GM19023 (cell line): ENCODE measurements around the gene CLMP.
A peak's percentile ranks its signal among the peaks of the same experiment; 100 is the strongest.
"Not testable (repeated sequence)": the region's sequence is repeated elsewhere in the genome, so short reads cannot be mapped to it uniquely, and the experiment has no call there.

Source experiments
- ATAC-seq: cut with Tn5 transposase; IDR thresholded peaks from one replicate; pipeline ENCODE4 v1.9.1; 2021; ENCODE audit warnings: mild to moderate bottlenecking, moderate library complexity; ENCODE audit not compliant: unreplicated experiment

Gene CLMP

DNA sequence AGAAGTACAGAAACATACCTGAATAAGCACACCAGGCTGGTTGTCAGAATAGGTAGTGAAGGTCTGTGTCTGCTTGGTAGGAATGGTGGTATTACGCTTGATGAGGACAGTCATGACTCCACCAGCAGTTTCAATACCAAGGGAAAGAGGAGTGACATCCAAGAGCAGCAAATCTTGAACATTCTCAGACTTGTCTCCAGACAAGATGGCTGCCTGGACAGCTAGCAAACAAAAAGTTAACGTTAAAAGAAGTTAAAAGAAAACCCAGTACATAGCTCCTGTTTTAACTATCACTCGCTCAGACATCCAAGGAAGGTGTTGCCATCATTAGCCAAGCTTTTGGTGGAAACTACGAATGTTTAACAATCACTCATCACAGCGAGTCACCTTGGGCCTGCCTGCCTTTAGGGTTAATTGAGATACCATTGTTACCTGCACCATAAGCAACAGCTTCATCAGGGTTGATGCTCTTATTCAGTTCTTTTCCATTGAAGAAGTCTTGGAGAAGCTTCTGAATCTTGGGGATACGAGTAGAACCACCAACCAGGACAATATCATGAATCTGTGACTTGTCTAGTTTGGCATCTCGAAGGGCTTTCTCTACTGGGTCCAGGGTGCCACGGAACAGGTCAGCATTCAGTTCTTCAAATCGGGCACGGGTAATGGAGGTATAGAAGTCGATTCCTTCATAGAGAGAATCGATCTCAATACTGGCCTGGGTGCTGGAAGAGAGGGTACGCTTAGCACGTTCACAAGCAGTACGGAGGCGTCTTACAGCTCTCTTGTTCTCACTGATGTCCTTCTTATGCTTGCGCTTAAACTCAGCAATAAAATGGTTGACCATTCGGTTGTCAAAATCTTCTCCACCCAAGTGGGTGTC, 135.8 kb downstream of the CLMP start:
- ATAC-seq: not testable (repeated sequence)

DNA sequence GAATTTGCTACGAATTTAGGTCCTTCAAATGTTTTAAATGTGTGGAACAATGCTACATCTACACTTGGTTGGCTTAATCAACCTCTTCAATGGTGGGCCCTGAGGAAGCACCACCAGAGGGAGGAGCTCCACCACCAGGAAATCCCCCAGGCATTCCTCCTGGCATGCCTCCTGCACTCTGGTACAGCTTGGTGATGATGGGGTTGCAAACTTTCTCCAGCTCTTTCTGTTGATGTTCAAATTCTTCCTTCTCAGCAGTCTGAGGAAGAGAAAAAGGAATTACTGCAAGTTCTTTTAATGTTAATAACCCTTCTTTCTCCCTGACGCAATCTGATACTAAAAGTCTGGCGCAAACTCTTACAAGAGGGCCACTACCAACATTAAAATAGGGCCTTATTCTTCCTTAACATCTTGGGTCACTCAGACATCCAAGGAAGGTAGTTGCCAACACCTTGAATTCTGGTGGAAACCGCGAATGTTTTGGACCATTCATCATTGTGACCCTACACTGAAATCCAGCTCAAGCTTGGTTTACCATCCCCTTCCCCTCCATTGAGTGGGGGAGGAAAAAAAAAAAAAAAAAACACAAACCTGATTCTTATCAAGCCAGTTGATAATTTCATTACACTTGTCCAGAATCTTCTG, 137.3 kb downstream of the CLMP start:
- no peak for ATAC-seq

DNA sequence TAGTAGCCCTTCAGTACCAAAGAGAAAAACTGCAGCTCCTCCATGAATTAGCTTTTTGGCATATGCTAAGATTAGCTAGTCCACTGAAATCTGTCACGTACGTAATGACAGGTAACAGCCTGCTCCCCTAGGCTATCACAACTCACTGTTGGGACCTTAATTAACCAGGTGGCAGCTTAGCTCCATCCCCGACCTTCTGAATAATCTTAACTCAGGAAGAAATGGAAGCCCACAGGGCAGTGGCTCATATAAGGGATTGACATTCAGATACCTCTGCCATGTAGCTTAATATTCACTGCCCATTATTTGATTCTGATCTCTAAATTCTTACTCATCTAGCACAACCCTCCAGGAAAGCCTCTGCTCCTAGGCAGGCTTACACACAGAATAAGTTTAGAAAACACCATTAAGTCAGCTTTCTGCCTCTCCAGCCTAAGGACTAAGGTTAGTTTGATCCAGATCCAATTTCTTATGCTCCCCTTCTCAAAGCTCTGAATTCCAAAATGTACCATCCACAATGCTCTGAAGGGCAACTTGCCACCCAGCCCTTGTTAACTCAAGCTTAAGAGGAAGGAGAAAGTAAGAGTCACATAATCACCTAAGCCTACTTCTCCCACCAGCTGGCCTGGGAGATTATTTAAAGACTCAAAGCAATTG, 138.1 kb downstream of the CLMP start:
- ATAC-seq: no peak

DNA sequence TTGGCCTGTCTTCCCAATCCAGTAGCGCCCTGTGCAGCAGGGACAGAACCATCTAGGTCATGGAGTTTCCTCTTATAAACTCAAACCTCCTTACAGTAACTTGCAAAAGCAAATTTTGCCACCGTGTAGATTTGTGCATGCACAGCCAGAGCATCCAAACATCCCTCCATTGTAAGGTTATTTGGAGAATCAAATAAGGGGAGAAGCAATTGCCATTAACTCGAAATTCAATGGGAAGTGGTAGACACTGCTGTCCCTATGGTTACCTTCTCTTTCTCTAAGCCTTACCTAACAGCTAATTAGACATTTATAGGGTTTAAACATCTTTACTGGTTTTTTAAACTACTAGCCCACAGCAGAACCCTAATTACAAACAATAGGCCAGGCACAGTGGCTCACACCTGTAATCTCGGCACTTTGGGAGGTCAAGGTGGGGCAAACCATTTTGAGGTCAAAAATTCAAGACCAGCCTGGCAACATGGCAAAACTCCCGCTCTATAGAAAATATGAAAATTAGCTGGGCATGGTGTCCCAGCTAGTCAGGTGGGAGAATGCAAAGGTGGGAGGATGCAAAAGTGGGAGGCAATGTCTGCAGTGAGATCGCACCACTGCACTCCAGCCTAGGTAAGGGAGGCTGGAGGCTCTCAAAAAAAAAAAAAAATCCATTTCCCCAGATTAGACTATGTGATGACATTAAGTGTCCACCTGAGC, 139.7 kb downstream of the CLMP start:
- ATAC-seq: no peak

DNA sequence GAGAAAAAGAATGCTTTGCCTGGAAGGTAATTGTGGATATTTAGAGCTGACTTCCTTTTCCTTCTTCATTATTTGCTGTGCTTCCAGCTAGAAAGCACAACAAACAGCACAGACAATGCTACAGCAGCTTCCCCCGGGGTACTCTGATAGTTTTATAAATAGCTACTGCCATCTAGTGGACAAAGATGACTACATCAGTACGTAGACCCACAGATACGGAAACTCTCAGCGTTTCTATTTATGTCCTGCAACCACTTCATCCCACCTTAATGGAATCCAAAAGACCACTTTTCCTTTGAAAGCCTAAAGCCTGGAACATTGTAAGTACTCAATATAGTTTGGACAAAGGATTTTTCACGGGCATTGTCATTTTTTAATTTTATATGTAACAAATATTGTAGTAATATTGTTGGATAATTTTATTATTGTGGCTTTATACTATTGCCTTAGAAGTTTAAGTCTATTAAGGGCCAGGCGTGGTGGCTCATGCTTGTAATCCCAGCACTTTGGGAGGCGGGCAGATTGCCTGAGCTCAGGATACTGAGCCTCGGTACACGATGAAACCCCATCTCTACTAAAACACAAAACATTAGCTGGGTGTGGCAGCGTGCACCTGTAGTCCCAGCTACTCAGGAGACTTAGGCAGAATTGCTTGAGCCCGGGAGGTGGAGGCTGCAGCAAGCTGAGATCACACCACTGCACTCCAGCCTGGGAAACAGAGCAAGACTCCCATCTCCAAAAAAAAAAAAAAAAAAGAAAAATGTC, 140.6 kb downstream of the CLMP start:
- ATAC-seq: peak; percentile 72

DNA sequence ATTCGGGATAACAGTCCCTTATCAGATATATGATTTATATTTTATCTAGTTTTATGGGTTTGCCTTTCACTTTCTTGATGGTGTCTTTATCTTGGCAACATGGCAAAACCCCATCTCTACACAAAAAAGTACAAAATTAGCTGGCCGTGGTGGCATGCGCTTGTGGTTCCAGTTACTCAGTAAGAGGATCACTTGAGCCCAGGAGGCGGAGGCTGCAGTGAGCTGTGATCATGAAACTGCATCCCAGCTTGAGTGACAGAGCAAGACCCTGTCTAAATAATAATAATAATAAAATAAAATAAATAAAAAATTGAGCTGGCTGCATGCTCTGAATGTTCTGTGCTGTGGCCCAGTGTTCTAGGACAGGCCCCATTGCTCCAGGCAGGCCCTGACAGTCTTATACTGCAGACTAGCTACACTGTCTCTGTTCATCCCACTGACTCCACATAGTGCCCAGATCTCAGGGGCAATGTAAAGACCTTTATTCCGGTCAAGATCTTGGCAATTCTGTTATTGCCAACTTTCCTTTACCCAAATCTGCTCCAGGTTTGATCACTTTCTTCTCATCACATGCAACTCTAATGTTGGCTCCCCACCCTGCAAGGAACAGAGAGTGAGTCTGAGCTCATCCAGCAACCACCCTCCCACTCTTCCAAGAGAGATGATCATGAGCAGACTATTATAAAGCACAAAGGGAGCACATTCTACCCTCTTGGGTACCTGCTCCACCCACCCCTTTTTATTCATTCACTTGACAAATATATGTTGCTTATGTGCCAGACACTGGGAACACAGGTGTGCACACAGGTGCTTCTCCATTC, 141.9 kb downstream of the CLMP start:
- no peak for ATAC-seq

DNA sequence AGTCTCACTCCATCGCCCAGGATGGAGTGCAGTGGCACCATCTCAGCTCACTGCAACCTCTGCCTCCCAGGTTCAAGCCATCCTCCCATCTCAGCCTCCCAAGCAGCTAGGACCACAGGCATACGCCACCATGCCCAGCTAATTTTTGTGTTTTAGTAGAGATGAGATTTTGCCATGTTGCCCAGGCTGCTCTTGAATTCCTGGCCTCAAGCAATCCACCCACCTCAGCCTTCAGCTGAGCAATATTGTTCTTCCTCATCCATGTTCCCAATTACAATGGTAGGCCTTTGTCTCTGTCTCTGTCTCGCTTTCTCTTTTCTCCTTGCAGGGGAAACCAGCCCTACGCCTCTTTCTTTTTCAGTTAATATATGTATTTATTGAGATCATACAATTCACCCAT, 143.4 kb downstream of the CLMP start:
- no peak for ATAC-seq

DNA sequence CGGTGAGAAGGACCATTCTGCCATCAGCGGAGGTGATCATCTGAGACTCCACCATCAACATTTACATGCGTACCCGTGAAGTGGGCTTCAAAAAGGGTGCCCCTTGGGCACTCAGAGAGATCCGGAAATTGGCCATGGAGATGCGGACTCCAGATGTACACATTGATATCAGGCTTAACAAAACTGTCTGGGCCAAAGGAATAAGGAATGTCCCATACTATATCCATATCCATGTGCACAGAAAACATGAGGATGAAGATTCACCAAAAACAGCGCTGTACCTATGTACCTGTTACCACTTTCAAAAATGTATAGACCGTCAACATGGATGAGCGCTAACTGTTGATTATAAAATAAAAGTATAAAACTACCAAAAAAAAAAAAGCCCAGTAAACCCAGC, 143.9 kb downstream of the CLMP start:
- no peak for ATAC-seq

DNA sequence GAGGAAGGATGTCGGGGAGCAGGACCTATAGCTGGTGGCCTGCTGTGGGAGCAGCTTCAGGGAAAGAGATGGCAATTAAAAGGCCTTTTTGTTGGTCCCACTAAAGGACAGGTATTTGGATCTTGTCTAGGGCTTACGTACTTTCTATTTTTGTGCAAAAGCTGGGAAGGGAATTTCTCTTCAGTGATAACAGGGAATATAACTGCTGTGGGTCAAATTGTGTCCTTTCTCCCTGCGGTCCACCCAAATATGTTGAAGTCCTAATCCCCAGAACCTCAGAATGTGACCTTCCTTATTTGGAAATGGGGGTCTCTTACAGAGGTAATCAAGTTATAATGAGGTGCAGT, 147.1 kb downstream of the CLMP start:
- ATAC-seq: no peak

DNA sequence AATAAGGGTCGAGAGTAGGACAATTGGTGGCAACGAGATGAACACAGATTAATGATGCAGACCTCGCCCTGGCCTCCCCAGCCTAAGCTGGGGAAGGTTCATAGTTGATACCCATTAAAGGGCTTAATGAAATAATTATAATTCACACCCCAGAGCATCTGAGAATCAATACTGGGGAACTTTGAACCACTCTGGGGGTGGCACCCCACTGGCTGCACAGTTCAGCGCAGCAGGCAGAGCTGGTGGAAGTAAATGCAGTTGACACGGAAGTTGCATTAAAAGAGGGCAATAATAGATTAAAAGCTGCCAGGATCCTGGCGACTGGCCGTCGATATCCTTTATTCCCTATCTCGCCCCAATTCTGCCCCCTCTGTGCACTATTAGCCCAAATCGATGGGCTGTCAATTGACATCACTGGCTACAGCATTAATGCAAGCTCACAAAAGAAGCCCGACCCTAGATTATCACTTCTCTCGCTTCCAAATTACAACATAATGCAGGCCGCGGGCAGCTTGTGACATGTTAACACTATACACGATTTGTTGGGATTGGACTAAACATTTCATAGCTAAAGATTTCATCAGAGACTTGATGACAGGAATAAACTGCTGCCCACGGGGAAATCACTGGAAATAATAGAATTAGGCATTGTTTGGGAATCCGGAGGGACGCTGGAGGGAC, 147.6 kb downstream of the CLMP start:
- ATAC-seq: no peak

DNA sequence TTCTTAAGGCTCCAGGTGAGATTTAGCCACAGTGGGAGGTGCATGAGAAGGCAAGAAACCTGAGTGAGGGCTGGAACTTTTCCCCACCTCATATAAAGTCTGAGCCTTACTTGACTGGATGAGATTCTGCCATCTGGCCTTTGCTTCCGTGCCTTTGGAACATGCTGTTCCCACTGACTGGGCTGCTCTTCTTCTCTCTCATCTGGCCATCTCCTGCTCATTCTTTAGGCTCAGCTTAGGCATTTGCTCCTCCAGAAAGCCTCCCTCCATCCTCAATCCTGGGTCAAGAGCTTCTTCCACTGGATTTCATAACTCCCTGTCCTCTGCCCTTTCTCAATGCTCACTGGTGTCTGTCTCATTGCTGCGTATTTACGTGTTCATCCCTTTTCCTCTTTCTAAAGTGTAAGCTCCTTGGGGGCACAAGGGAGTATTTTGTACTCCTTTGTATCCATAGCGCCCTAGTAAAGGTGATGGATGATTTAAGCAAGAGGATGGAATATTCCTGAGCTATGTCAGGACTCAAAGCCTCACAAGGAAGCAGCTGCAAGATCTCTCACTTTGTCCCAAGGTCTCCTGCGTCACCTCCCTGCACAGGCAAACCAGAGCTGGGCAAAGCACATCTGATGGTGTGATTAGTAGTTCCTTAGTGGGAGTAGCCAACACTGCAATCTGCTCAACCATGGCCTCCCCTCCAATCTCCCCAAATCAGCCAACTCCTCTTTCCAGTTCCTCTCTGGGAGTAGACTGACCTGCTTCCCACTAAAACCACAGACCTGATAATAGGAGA, 148.4 kb downstream of the CLMP start:
- ATAC-seq: no peak

DNA sequence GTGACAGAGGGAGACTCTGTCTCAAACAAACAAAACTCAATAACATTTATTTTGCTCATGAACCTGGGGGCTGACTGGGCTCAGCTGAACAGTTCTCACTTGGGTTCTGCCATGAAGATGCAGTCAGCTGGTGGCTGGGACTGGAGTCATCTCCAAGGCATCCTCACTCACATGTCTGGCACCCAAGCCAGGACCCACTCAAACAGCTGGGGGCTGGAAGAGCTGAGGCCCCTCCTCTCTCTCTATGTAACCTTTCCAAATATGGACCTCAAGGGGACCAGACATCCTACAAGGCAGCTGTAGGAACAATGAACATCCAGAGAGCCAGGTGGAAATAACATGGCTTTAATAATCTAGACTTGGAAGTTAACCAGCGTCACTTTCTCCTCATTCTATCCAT, 149.9 kb downstream of the CLMP start:
- ATAC-seq: no peak

DNA sequence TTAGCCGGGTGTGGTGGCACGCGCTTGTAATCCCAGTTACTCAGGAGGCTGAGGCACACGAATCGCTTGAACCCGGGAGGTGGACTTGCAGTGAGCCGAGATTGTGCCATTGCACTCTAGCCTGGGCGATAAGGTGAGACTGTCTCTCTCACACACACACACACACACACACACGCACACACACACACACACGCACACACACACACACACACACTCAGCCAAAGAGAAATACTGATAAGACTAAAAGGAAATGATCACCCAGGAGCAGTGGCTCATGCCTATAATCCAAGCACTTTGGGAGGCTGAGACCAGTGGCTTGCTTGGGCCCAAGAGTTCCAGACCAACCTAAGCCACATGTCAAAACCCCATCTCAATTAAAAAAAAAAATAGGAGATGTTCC, 153.9 kb downstream of the CLMP start:
- ATAC-seq: no peak

DNA sequence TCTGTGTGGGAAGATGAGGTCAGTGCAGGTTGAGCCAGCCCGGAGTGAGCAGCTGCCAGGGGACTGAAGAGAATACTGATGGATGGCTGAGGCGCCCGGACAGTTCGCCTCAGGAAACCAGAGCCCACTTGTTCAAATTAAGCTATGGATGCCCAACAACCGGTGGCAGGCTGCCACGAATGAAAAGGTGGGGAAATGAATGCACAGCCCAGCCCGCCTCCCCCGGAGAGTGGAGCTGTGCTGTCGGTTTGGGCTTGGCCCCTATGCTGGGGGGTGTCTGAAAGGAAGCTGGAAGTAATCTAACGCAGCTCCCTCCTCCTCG, 155.0 kb downstream of the CLMP start:
- no peak for ATAC-seq

DNA sequence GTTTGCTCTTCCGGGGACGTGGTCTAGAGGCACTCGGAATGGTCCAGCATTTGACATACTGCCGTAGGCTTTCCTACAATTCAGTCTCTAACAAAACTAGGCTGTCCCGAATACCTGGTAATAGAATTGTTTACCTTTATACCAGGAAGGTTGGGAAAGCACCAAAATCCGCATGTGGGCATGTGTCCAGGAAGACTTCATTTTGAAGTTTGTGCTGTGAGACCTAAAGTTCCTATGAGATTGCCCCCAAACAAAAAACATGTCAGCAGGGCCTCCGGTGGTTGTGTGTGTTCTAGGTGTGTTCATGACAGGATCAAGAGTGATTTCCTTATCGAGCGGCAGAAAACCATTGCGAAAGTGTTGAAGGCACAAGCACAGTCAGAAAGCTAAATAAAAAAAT, 159.2 kb downstream of the CLMP start:
- no peak for ATAC-seq

DNA sequence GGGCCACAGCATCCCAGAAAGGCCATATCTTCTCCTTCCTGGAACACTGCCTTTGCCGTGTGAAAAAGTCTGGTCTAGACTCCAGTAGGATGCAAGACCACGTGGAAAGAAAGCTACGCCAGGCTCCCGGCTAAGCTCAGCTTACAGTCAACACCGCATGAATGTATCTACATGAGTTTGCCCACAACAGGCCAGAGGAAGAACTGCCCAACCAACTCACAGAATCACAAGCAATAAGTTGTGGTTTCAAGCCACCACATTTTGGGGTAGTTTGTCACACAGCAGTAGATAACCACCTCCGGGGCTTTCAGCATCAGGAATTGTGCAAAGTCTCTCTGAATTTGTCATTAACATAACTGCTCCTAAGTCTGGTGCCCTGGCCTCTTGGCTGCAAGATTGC, 160.5 kb downstream of the CLMP start:
- ATAC-seq: no peak

DNA sequence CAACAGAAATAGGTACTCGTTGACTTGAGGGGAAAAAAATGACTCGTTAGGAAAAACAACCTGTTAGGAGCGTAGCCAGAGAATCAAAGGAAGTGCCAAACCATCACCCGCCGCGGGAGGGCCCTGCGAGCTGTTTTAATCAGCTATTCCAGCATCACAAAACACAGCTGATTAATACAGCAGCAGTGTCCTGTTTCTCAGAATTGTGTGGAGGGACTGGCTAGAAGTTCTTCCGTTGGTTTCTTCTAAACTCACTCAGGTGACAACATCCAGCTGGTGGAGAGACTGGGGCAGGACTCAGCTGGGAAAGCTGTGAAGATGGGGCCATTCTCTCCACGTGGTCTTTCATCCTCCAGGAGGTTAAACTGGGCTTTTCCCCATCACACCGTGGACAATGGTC, 161.2 kb downstream of the CLMP start:
- no peak for ATAC-seq

DNA sequence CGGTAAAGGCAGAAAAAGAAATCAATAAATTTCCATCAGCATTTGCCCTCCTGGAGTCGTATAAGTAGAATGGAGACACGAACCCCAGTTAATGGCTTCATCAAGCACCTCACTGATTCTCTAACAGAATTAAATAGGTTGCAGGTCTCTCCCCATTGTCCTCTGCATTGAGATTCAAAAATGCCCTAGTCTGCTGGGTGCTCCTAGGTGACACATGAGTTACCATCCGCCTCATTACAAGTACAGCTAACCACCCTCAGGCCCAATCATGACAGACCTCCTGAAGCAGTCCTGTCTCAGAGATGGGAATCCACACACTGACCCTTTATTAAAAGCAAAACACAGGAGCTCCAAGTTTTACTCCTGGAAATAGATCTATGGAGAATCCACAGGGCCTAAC, 164.5 kb downstream of the CLMP start:
- no peak for ATAC-seq

DNA sequence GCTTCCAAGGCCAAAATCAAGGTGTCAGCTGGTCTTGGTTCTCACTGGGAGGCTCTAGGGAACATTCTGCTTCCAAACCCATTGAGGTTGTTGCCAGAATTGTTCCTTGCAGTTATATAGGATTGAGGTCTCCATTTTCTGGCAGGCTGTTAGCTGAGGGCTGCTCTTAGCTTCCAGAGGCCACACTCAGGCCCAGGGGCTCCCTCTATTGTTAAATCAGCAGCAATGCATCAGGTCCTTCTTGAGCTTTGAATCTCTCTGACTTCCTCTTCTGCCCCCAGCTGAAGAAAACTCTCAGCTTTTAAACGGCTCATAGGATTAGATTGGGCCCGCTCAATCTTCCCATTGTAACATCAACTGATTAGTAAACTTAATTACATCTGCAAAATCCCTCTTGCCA, 174.1 kb downstream of the CLMP start:
- ATAC-seq: no peak
